PC-9 (cell line): ENCODE measurements around the gene FCRL4. TPM values are rescaled to one million over a fixed set of nuclear protein-coding genes. Genes with fewer than 3 reads are reported as not detected.

Experiments used
- Bru-seq: library from RNA; stranded (reverse); fragments of 400-500 nt; gene quantifications from one replicate; lab custom pipeline; 2021; lab: Mats Ljungman, UMichigan
- BruChase-seq, 2 experiments: library from RNA; stranded (reverse); fragments of 400-500 nt; gene quantifications; one replicate each; lab custom pipeline; 2021; lab: Mats Ljungman, UMichigan
- BruUV-seq: library from RNA; stranded (reverse); fragments of 400-500 nt; replicated peaks from 2 replicates; lab custom pipeline; 2021; lab: Mats Ljungman, UMichigan
- CTCF ChIA-PET: fragments of 300-600 bp; sonication (Branson Sonifier 250); formaldehyde crosslinking; loops from one replicate; lab custom pipeline; 2022; ENCODE audit warnings: antibody characterized with exemption; lab: Charles Lee
- POLR2A ChIA-PET: fragments of 300-600 bp; sonication (Branson Sonifier 250); formaldehyde crosslinking; loops from one replicate; lab custom pipeline; 2022; ENCODE audit warnings: antibody characterized with exemption; ENCODE audit not compliant: unreplicated experiment; lab: Charles Lee
- DNase-seq, 2 experiments: peaks; one replicate each; pipeline versions ENCODE4 v3.0.0 to v3.0.0-alpha.2; 2015 to 2022; ENCODE audit warnings: mixed read lengths in 1 of 2
- H2AFZ ChIP-seq: fragments of 200-600 bp; sonication (generic); 2 replicates; pipeline ENCODE4 v1.8.1; 2017; ENCODE audit warnings: antibody characterized with exemption
- H3F3A ChIP-seq: fragments of 200-600 bp; sonication (generic); 2 replicates; pipeline ENCODE4 v1.8.1; 2017; ENCODE audit warnings: antibody characterized with exemption, mild to moderate bottlenecking, low read depth; ENCODE audit not compliant: insufficient read depth
- H3K27ac ChIP-seq: fragments of 200-600 bp; sonication (generic); 2 replicates; pipeline ENCODE4 v1.6.1; 2016; ENCODE audit warnings: mixed run types
- H3K27me3 ChIP-seq: fragments of 200-600 bp; sonication (generic); 2 replicates; pipeline ENCODE4 v1.6.1; 2016; ENCODE audit warnings: low read depth, mixed run types; ENCODE audit not compliant: insufficient read depth
- H3K36me3 ChIP-seq: fragments of 200-600 bp; sonication (generic); 2 replicates; pipeline ENCODE4 v1.6.1; 2016; ENCODE audit warnings: low read depth, mixed run types
- H3K4me1 ChIP-seq: fragments of 200-600 bp; sonication (generic); replicated peaks from 2 replicates; pipeline ENCODE4 v1.6.1; 2016; ENCODE audit warnings: mixed run types; ENCODE audit not compliant: insufficient read depth
- H3K4me2 ChIP-seq: fragments of 200-600 bp; sonication (generic); 2 replicates; pipeline ENCODE4 v1.6.1; 2017; ENCODE audit warnings: mixed run types
- H3K4me3 ChIP-seq: fragments of 200-600 bp; sonication (generic); 2 replicates; pipeline ENCODE4 v1.6.1; 2016; ENCODE audit warnings: mixed run types
- H3K79me2 ChIP-seq: fragments of 200-600 bp; sonication (generic); 2 replicates; pipeline ENCODE4 v1.6.1; 2017; ENCODE audit warnings: low read depth, mixed run types
- H3K9me2 ChIP-seq: fragments of 200-600 bp; sonication (generic); 2 replicates; pipeline ENCODE4 v1.8.1; 2017; ENCODE audit warnings: mild to moderate bottlenecking; ENCODE audit not compliant: insufficient read depth
- H3K9me3 ChIP-seq: fragments of 200-600 bp; sonication (generic); 2 replicates; pipeline ENCODE4 v1.8.1; 2016; ENCODE audit warnings: low read depth; ENCODE audit not compliant: insufficient read depth
- H4K20me1 ChIP-seq: fragments of 200-600 bp; sonication (generic); 2 replicates; pipeline ENCODE4 v1.8.1; 2017; ENCODE audit not compliant: insufficient read depth
- CTCF ChIP-seq: fragments of 200-600 bp; sonication (generic); conservative IDR thresholded peaks from 2 replicates; pipeline ENCODE4 v1.6.1; 2017; ENCODE audit warnings: mixed run types, antibody characterized with exemption, mild to moderate bottlenecking, moderate library complexity
- EZH2 ChIP-seq: fragments of 200-600 bp; sonication (generic); IDR thresholded peaks from 2 replicates; pipeline ENCODE4 v1.8.0; 2017; ENCODE audit warnings: antibody characterized with exemption, low read depth
- intact Hi-C: fragments of 100-400 bp; cut with micrococcal nuclease; formaldehyde crosslinking; loops from one replicate; pipeline ENCODE4 v1.10.0; 2022; ENCODE audit not compliant: unreplicated experiment
- long read RNA-seq: library from polyadenylated mRNA; stranded (forward); transcript quantifications from one replicate; pipeline ENCODE4 v2.0.0, GENCODE V29; 2022
- total RNA-seq: library from RNA; stranded (reverse); gene quantifications from 2 replicates; pipeline ENCODE4 v1.2.3, GENCODE V29; 2021

The FCRL4 gene
- total RNA-seq: not detected in 2 replicates
- Bru-seq, nascent RNA: not detected
- BruChase-seq, experiment 1, labeled RNA remaining after a 2-hour chase: not detected
- not detected for BruChase-seq, experiment 2, labeled RNA remaining after a 6-hour chase
- long read RNA-seq: 0 reads

GRCh38 chr1:157597959-157598667 lies at the start of gene FCRL4:
Gene FCRL4, minus strand, starts transcription at chr1:157598085. Its CDS starts 141 bp downstream, at chr1:157597944.
- DNase-seq: no peak
- CTCF ChIA-PET: no interaction called here
- Histone ChIP-seq H2AFZ (no peak within 1 kb of the TSS), H3K4me3 (no peak within 1 kb of the TSS), H3K4me1 (no peaks in the 10 kb centered on the region), H3K9me2 (no peaks in the 10 kb centered on the region), H3K4me2 (no peak within 1 kb of the TSS), H3K9me3 (no peaks in the 10 kb centered on the region), H3K27me3 (peaks cover 5% of the 10 kb centered on the region; the same call in 1 of the 2 replicates), H3K27ac (no peak within 1 kb of the TSS), H3F3A (no peaks in the 10 kb centered on the region), H4K20me1 (no peaks in the 10 kb centered on the region), H3K36me3 (no peaks in the 10 kb centered on the region), H3K79me2 (no peaks in the 10 kb centered on the region)
- POLR2A ChIA-PET: interaction anchor here (0.6 kb wide), 1 partner anchor 65 kb away, joined by 7 read pairs; no protein-coding TSS in a partner anchor
- no peak for TF ChIP-seq EZH2
- no peak for TF ChIP-seq CTCF
- no TSS peak for BruUV-seq
- intact Hi-C loops: no loop called here

GRCh38 chr1:157646144-157646543 lies 48.3 kb upstream of the FCRL4 start:
- Histone ChIP-seq H3K79me2 (no peaks in the 10 kb centered on the region), H3F3A (no peaks in the 10 kb centered on the region), H3K9me2 (no peaks in the 10 kb centered on the region), H3K4me2 (no peak overlapping the region), H3K9me3 (no peaks in the 10 kb centered on the region), H2AFZ (no peak overlapping the region), H4K20me1 (no peaks in the 10 kb centered on the region; the same call in 1 of the 2 replicates), H3K4me1 (no peaks in the 10 kb centered on the region), H3K27ac (no peak overlapping the region), H3K27me3 (0 out of 2 replicates have a peak, but pooled peaks cover 6% of the 10 kb centered on the region), H3K36me3 (no peaks in the 10 kb centered on the region), H3K4me3 (no peak overlapping the region)
- POLR2A ChIA-PET: no interaction called here
- DNase-seq: no peak
- no TSS peak for BruUV-seq
- no peak for TF ChIP-seq CTCF
- intact Hi-C loops: no loop called here
- CTCF ChIA-PET: no interaction called here

- Histone ChIP-seq H4K20me1 (no peaks in the 10 kb centered on the region), H3K79me2 (no peaks in the 10 kb centered on the region), H3K27me3 (no peaks in the 10 kb centered on the region), H3K27ac (no peak overlapping the region), H3K9me2 (no peaks in the 10 kb centered on the region), H3K9me3 (no peaks in the 10 kb centered on the region), H3K4me1 (no peaks in the 10 kb centered on the region), H2AFZ (no peak overlapping the region), H3K36me3 (no peaks in the 10 kb centered on the region), H3K4me3 (no peak overlapping the region), H3F3A (no peaks in the 10 kb centered on the region), H3K4me2 (no peak overlapping the region)
- BruUV-seq: no TSS peak
- ChIA-PET POLR2A (no interaction called here), CTCF (no interaction called here)
- intact Hi-C loops: no loop called here
- TF ChIP-seq CTCF (no peak), EZH2 (no peak)
- no peak for DNase-seq
Measured at GRCh38 chr1:157641177-157641576, 43.3 kb upstream of the FCRL4 start.
